Liver (tissue), 9 donors: Measurements from ENCODE around the gene NLGN4X. TPM values are rescaled to one million over a fixed set of nuclear protein-coding genes. Genes with fewer than 3 reads are reported as not detected.

Experiments
- DNase-seq: peaks from one replicate; pipeline ENCODE4 v3.0.0-alpha.2; 2017; ENCODE audit warnings: low spot score
- H3K27ac ChIP-seq, 2 donors: one replicate each; pipeline ENCODE4 v1.7.0; 2013; ENCODE audit warnings: inconsistent platforms in 2 of 2, low read length in 2 of 2, control low read depth in 1 of 2, low read depth in 1 of 2, mild to moderate bottlenecking in 1 of 2
- H3K27me3 ChIP-seq, 4 donors: one replicate each; pipeline versions ENCODE4 v1.6.1 to v1.7.0; 2013; ENCODE audit warnings: low read length in 3 of 4, inconsistent platforms in 1 of 4, mild to moderate bottlenecking in 1 of 4, moderate library complexity in 1 of 4; ENCODE audit not compliant: control insufficient read depth in 4 of 4, insufficient read depth in 4 of 4
- H3K36me3 ChIP-seq, 4 donors: one replicate each; pipeline versions ENCODE4 v1.6.1 to v1.7.0; 2013; ENCODE audit warnings: low read length in 3 of 4, mild to moderate bottlenecking in 3 of 4, low read depth in 1 of 4, moderate library complexity in 1 of 4; ENCODE audit not compliant: control insufficient read depth in 4 of 4, insufficient read depth in 3 of 4
- H3K4me1 ChIP-seq, 4 donors: one replicate each; pipeline versions ENCODE4 v1.6.1 to v1.7.0; 2013; ENCODE audit warnings: low read length in 3 of 4, mild to moderate bottlenecking in 3 of 4, moderate library complexity in 1 of 4; ENCODE audit not compliant: control insufficient read depth in 4 of 4, insufficient read depth in 4 of 4
- H3K4me3 ChIP-seq, 3 donors: one replicate each; pipeline versions ENCODE4 v1.6.1 to v1.7.0; 2013; ENCODE audit warnings: low read length in 3 of 3, control low read depth in 1 of 3, low read depth in 1 of 3, mild to moderate bottlenecking in 1 of 3
- H3K9ac ChIP-seq, 2 donors: one replicate each; pipeline ENCODE4 v1.7.0; 2013; ENCODE audit warnings: low read length in 2 of 2, mild to moderate bottlenecking in 2 of 2, moderate library complexity in 2 of 2, control low read depth in 1 of 2, low read depth in 1 of 2
- H3K9me3 ChIP-seq, 4 donors: one replicate each; pipeline versions ENCODE4 v1.6.1 to v1.7.0; 2013; ENCODE audit warnings: low read length in 3 of 4; ENCODE audit not compliant: control insufficient read depth in 4 of 4
- ATF3 ChIP-seq: IDR thresholded peaks from 2 replicates; pipeline ENCODE4 v1.6.1; 2016; ENCODE audit warnings: antibody characterized with exemption
- CTCF ChIP-seq: fragments of 150-350 bp; IDR thresholded peaks from 2 replicates; pipeline ENCODE4 v1.5.1; 2017; ENCODE audit warnings: improper control_type of control experiment, low read depth, low read length; ENCODE audit not compliant: missing input control
- EGR1 ChIP-seq, 2 donors: IDR thresholded peaks; 2 replicates each; pipeline ENCODE4 v1.6.1; 2016 to 2018; ENCODE audit warnings: antibody characterized with exemption in 2 of 2, low read depth in 2 of 2
- FOXA1 ChIP-seq: IDR thresholded peaks from 2 replicates; pipeline ENCODE4 v1.6.1; 2016; ENCODE audit warnings: antibody characterized with exemption
- GABPA ChIP-seq, 2 donors: IDR thresholded peaks in 1 of 2; conservative IDR thresholded peaks in 1 of 2; 2 replicates each; pipeline ENCODE4 v1.6.1; 2016; ENCODE audit warnings: antibody characterized with exemption in 2 of 2, mild to moderate bottlenecking in 1 of 2, moderate library complexity in 1 of 2
- HNF4A ChIP-seq, 2 donors: conservative IDR thresholded peaks; 2 replicates each; pipeline ENCODE4 v1.6.1; 2016; ENCODE audit warnings: antibody characterized with exemption in 2 of 2, mild to moderate bottlenecking in 2 of 2
- HNF4G ChIP-seq: IDR thresholded peaks from 2 replicates; pipeline ENCODE4 v1.6.1; 2016; ENCODE audit warnings: antibody characterized with exemption
- JUND ChIP-seq, 2 donors: IDR thresholded peaks; 2 replicates each; pipeline ENCODE4 v1.6.1; 2016; ENCODE audit warnings: antibody characterized with exemption in 2 of 2
- MAX ChIP-seq: IDR thresholded peaks from 2 replicates; pipeline ENCODE4 v1.6.1; 2016; ENCODE audit warnings: antibody characterized with exemption
- NR2F2 ChIP-seq: IDR thresholded peaks from 2 replicates; pipeline ENCODE4 v1.6.1; 2016; ENCODE audit warnings: antibody characterized with exemption
- RAD21 ChIP-seq, 2 donors: IDR thresholded peaks; 2 replicates each; pipeline ENCODE4 v1.6.1; 2016; ENCODE audit warnings: antibody characterized with exemption in 2 of 2, mild to moderate bottlenecking in 2 of 2
- REST ChIP-seq: IDR thresholded peaks from 2 replicates; pipeline ENCODE4 v1.6.1; 2016; ENCODE audit warnings: antibody characterized with exemption, mild to moderate bottlenecking
- RXRA ChIP-seq, 2 donors: IDR thresholded peaks; 2 replicates each; pipeline ENCODE4 v1.6.1; 2017 to 2018; ENCODE audit warnings: antibody characterized with exemption in 2 of 2, mild to moderate bottlenecking in 1 of 2
- SP1 ChIP-seq: IDR thresholded peaks from 2 replicates; pipeline ENCODE4 v1.6.1; 2018; ENCODE audit warnings: antibody characterized with exemption, mild to moderate bottlenecking
- TAF1 ChIP-seq: conservative IDR thresholded peaks from 2 replicates; pipeline ENCODE4 v1.6.1; 2016; ENCODE audit warnings: antibody characterized with exemption, mild to moderate bottlenecking
- YY1 ChIP-seq: IDR thresholded peaks from 2 replicates; pipeline ENCODE4 v1.6.1; 2016; ENCODE audit warnings: antibody characterized with exemption, mild to moderate bottlenecking
- ZBTB33 ChIP-seq: IDR thresholded peaks from 2 replicates; pipeline ENCODE4 v1.6.1; 2016; ENCODE audit warnings: antibody characterized with exemption
- WGBS: extraction: QIAGEN DNeasy Blood & Tissue Kit; methylation state at CpG from one replicate; pipeline ENCODE4 v1.1.7; 2013; 5-methylcytosine and 5-hydroxymethylcytosine counted together
- polyA plus RNA-seq, 2 donors: library from polyadenylated mRNA; stranded (reverse) in 1 of 2; unstranded in 1 of 2; fragments of 200-250 nt in 1 of 2; fragments of >200 nt in 1 of 2; fragmentation: Nextera tagmentation in 1 of 2; extraction: Ambion mirVana in 1 of 2; gene quantifications; one replicate each; pipeline versions ENCODE4 v1.2.1 to v1.2.3, GENCODE V29; 2013 to 2015
- total RNA-seq, 2 donors: library from RNA; depleted of rRNA; stranded (reverse); fragments of >200 nt; gene quantifications; one replicate each; pipeline ENCODE4 v1.2.3, GENCODE V29; 2014
- donor health status: healthy.
- donor health status: healthy.
- donor health status: healthy.
- donor health status: healthy.
- donor health status: healthy.

NLGN4X gene
- total and polyA plus RNA-seq, 4 donors, result 0.33 to 2.8 (median 0.93) TPM

GRCh38 chrX:5971300-5971699, 257.4 kb downstream of the NLGN4X start:
- no peak overlapping the region for H3K27ac ChIP-seq
- no peaks in the 10 kb centered on the region for H3K36me3 ChIP-seq
- no peak overlapping the region for H3K4me3 ChIP-seq
- H3K9ac ChIP-seq, result no peak overlapping the region
- no peak for DNase-seq
- TF ChIP-seq NR2F2 (no peak), ATF3 (no peak), GABPA (IDR thresholded peaks at IDR 0.05 in 1 of 2, conservative IDR thresholded peaks at IDR 0.05 in 1 of 2) (no peak), SP1 (no peak), JUND (IDR thresholded peaks at IDR 0.05) (no peak), RXRA (IDR thresholded peaks at IDR 0.05) (no peak), YY1 (no peak), RAD21 (IDR thresholded peaks at IDR 0.05) (no peak), HNF4G (no peak), CTCF (no peak), FOXA1 (no peak)
- H3K27me3 ChIP-seq, result no peaks in the 10 kb centered on the region
- no peaks in the 10 kb centered on the region for H3K4me1 ChIP-seq
- H3K9me3 ChIP-seq, result no peaks in the 10 kb centered on the region

GRCh38 chrX:5965406-5965805, 263.3 kb downstream of the NLGN4X start:
- 81% methylated on average over 3 of the region's 3 CpGs for WGBS
- H3K27ac ChIP-seq, result no peak overlapping the region
- no peak for TF ChIP-seq HNF4G
- TF ChIP-seq REST, result peak; percentile 71
- H3K4me1 ChIP-seq, result no peaks in the 10 kb centered on the region
- no peaks in the 10 kb centered on the region for H3K36me3 ChIP-seq
- H3K9ac ChIP-seq, result no peak overlapping the region
- DNase-seq, result no peak
- H3K27me3 ChIP-seq, result no peaks in the 10 kb centered on the region
- no peak overlapping the region for H3K4me3 ChIP-seq
- H3K9me3 ChIP-seq, result no peaks in the 10 kb centered on the region

GRCh38 chrX:5959286-5959685, 269.4 kb downstream of the NLGN4X start:
- H3K27me3 ChIP-seq, result no peaks in the 10 kb centered on the region
- no peak overlapping the region for H3K4me3 ChIP-seq
- no peak overlapping the region for H3K27ac ChIP-seq
- no peak for DNase-seq
- no peaks in the 10 kb centered on the region for H3K4me1 ChIP-seq
- H3K36me3 ChIP-seq, result no peaks in the 10 kb centered on the region
- H3K9me3 ChIP-seq, result no peaks in the 10 kb centered on the region
- H3K9ac ChIP-seq, result no peak overlapping the region
- WGBS, result 77% methylated on average over 2 of the region's 2 CpGs
- TF ChIP-seq GABPA (IDR thresholded peaks at IDR 0.05 in 1 of 2, conservative IDR thresholded peaks at IDR 0.05 in 1 of 2) (no peak), MAX (no peak), YY1 (no peak), JUND (IDR thresholded peaks at IDR 0.05) (no peak), SP1 (no peak), ATF3 (no peak), ZBTB33 (no peak), HNF4A (conservative IDR thresholded peaks at IDR 0.05) (no peak), HNF4G (no peak), FOXA1 (no peak), EGR1 (IDR thresholded peaks at IDR 0.05; ENCODE audit: low read depth in 2 of 2) (no peak), TAF1 (no peak)
